ENCODE measurements around the gene CBX1.

Gene CBX1

GRCh38 chr17:48067245-48067644 is 34.0 kb downstream of the CBX1 start:
- Histone ChIP-seq H3K36me3 (ENCODE audit: low read depth) (peaks cover 84% of the 10 kb centered on the region), H3K4me3 (ENCODE audit: severe bottlenecking) (no peak overlapping the region), H3K27me3 (ENCODE audit: insufficient read depth, poor library complexity, severe bottlenecking) (no peaks in the 10 kb centered on the region), H3K27ac (ENCODE audit: poor library complexity, severe bottlenecking) (no peak overlapping the region), H3K9me3 (ENCODE audit: severe bottlenecking) (no peaks in the 10 kb centered on the region), H3K4me1 (ENCODE audit: insufficient read depth, poor library complexity, severe bottlenecking) (no peaks in the 10 kb centered on the region)
- DNase-seq (ENCODE audit: low spot score) (no peak), ATAC-seq (ENCODE audit: low read depth) (no peak)
- no peak for TF ChIP-seq CTCF (IDR thresholded peaks at IDR 0.05; ENCODE audit: poor library complexity, severe bottlenecking)

GRCh38 chr17:48066656-48067055 is 34.6 kb downstream of the CBX1 start:
- Histone ChIP-seq H3K4me3 (ENCODE audit: severe bottlenecking) (no peak overlapping the region), H3K27ac (ENCODE audit: poor library complexity, severe bottlenecking) (no peak overlapping the region), H3K36me3 (ENCODE audit: low read depth) (peaks cover 84% of the 10 kb centered on the region), H3K4me1 (ENCODE audit: insufficient read depth, poor library complexity, severe bottlenecking) (no peaks in the 10 kb centered on the region), H3K9me3 (ENCODE audit: severe bottlenecking) (no peaks in the 10 kb centered on the region), H3K27me3 (ENCODE audit: insufficient read depth, poor library complexity, severe bottlenecking) (no peaks in the 10 kb centered on the region)
- no peak for ATAC-seq (ENCODE audit: low read depth)
- no peak for TF ChIP-seq CTCF (IDR thresholded peaks at IDR 0.05; ENCODE audit: poor library complexity, severe bottlenecking)
- no peak for DNase-seq (ENCODE audit: low spot score)

GRCh38 chr17:48066192-48066591 is 35.1 kb downstream of the CBX1 start:
- DNase-seq (ENCODE audit: low spot score) (no peak), ATAC-seq (ENCODE audit: low read depth) (no peak)
- H3K9me3 ChIP-seq (ENCODE audit: severe bottlenecking), result no peaks in the 10 kb centered on the region
- H3K4me3 ChIP-seq (ENCODE audit: severe bottlenecking), result no peak overlapping the region
- H3K27me3 ChIP-seq (ENCODE audit: insufficient read depth, poor library complexity, severe bottlenecking), result no peaks in the 10 kb centered on the region
- H3K27ac ChIP-seq (ENCODE audit: poor library complexity, severe bottlenecking), result no peak overlapping the region
- no peaks in the 10 kb centered on the region for H3K4me1 ChIP-seq (ENCODE audit: insufficient read depth, poor library complexity, severe bottlenecking)
- peaks cover 84% of the 10 kb centered on the region for H3K36me3 ChIP-seq (ENCODE audit: low read depth)
- TF ChIP-seq CTCF (IDR thresholded peaks at IDR 0.05; ENCODE audit: poor library complexity, severe bottlenecking), result no peak

- Histone ChIP-seq H3K4me3 (ENCODE audit: severe bottlenecking) (no peak overlapping the region), H3K4me1 (ENCODE audit: insufficient read depth, poor library complexity, severe bottlenecking) (no peaks in the 10 kb centered on the region), H3K27me3 (ENCODE audit: insufficient read depth, poor library complexity, severe bottlenecking) (no peaks in the 10 kb centered on the region), H3K27ac (ENCODE audit: poor library complexity, severe bottlenecking) (no peak overlapping the region), H3K9me3 (ENCODE audit: severe bottlenecking) (no peaks in the 10 kb centered on the region), H3K36me3 (ENCODE audit: low read depth) (peaks cover 85% of the 10 kb centered on the region)
- ATAC-seq (ENCODE audit: low read depth) (no peak), DNase-seq (ENCODE audit: low spot score) (no peak)
- no peak for TF ChIP-seq CTCF (IDR thresholded peaks at IDR 0.05; ENCODE audit: poor library complexity, severe bottlenecking)
Observed at GRCh38 chr17:48064638-48065037, 36.6 kb downstream of the CBX1 start.

GRCh38 chr17:48062273-48062672 is 39.0 kb downstream of the CBX1 start:
- Histone ChIP-seq H3K4me3 (ENCODE audit: severe bottlenecking) (no peak overlapping the region), H3K27me3 (ENCODE audit: insufficient read depth, poor library complexity, severe bottlenecking) (no peaks in the 10 kb centered on the region), H3K27ac (ENCODE audit: poor library complexity, severe bottlenecking) (no peak overlapping the region), H3K9me3 (ENCODE audit: severe bottlenecking) (no peaks in the 10 kb centered on the region), H3K36me3 (ENCODE audit: low read depth) (peaks cover 85% of the 10 kb centered on the region), H3K4me1 (ENCODE audit: insufficient read depth, poor library complexity, severe bottlenecking) (no peaks in the 10 kb centered on the region)
- no peak for ATAC-seq (ENCODE audit: low read depth)
- no peak for TF ChIP-seq CTCF (IDR thresholded peaks at IDR 0.05; ENCODE audit: poor library complexity, severe bottlenecking)
- no peak for DNase-seq (ENCODE audit: low spot score)
